ENCODE data around the gene KANSL1.

KANSL1 gene

DNA sequence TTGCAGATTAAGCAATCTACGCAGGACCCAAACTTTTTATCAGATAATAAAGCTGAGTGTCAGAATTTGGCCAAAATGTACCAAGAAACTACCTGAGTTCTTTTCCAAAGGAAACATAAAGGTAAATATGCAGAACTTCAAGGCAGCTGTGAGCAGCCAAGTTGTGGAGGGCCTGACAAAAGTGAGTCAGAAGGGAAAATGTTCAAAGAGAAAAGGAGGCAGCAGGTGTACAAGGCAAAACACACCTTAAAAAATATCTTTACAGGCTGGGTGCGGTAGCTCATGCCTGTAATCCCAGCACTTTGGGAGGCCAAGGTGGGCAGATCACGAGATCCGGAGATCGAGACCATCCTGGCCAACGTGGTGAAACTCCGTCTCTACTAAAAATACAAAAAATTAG, 7.0 kb upstream of the KANSL1 start:
- peaks cover 22% of the 10 kb centered on the region for H3K4me1 ChIP-seq (ENCODE audit: control insufficient read depth, insufficient read depth, low read depth, low read length)
- peaks cover 6% of the 10 kb centered on the region in 2 experiments for H3K36me3 ChIP-seq (ENCODE audit: control insufficient read depth in 1 of 2, insufficient read depth in 2 of 2, low read depth in 1 of 2, low read length in 2 of 2)
- H2AFZ ChIP-seq (ENCODE audit: low read depth, low read length): no peak overlapping the region
- H2BK12ac ChIP-seq (ENCODE audit: low read length in 2 of 2): no peak overlapping the region
- WGBS: 91% methylated on average over 7 of the region's 7 CpGs
- no peaks in the 10 kb centered on the region for H3K27me3 ChIP-seq (ENCODE audit: control insufficient read depth in 1 of 2, insufficient read depth in 1 of 2, low read length in 2 of 2)
- no peak for DNase-seq
- no peak overlapping the region for H3K27ac ChIP-seq (ENCODE audit: low read length, poor library complexity, severe bottlenecking)
- H4K8ac ChIP-seq (ENCODE audit: low read length): no peak overlapping the region
- no peak overlapping the region for H3K4me3 ChIP-seq (ENCODE audit: insufficient read depth in 1 of 2, low read depth in 1 of 2, low read length in 2 of 2)
- no peak overlapping the region for H2BK15ac ChIP-seq (ENCODE audit: low read depth, poor library complexity, severe bottlenecking)
- H3K14ac ChIP-seq (ENCODE audit: low read length in 2 of 2): no peak overlapping the region
- H3K79me1 ChIP-seq (replicated peaks; ENCODE audit: low read length, poor library complexity, severe bottlenecking): peaks cover 29% of the 10 kb centered on the region
- no peak overlapping the region for H3K23ac ChIP-seq (ENCODE audit: low read length in 2 of 2)
- no peaks in the 10 kb centered on the region for H3K9me3 ChIP-seq (ENCODE audit: control insufficient read depth, low read length)
- H3K4me2 ChIP-seq (ENCODE audit: low read length, poor library complexity, severe bottlenecking): no peak overlapping the region
- no peak overlapping the region for H2BK120ac ChIP-seq (ENCODE audit: low read depth, low read length)
- H3K4ac ChIP-seq (ENCODE audit: low read depth in 1 of 2, low read length in 2 of 2): no peak overlapping the region
- H4K91ac ChIP-seq (ENCODE audit: low read length): no peak overlapping the region
- no peak overlapping the region for H3K9ac ChIP-seq (ENCODE audit: low read length)
- H3K18ac ChIP-seq (ENCODE audit: low read depth in 1 of 2, low read length in 2 of 2): no peak overlapping the region
- peak overlapping the region; percentile 16 for H2AK5ac ChIP-seq (ENCODE audit: low read length, severe bottlenecking)
- H2BK5ac ChIP-seq (ENCODE audit: low read depth, low read length, poor library complexity, severe bottlenecking): no peak overlapping the region

GRCh38 chr17:46199379-46199778, 6.2 kb upstream of the KANSL1 start:
- H3K4me3 ChIP-seq (ENCODE audit: insufficient read depth in 1 of 2, low read depth in 1 of 2, low read length in 2 of 2): no peak overlapping the region
- H3K27me3 ChIP-seq (ENCODE audit: control insufficient read depth in 1 of 2, insufficient read depth in 1 of 2, low read length in 2 of 2): no peaks in the 10 kb centered on the region
- no peak for DNase-seq
- H3K9ac ChIP-seq (ENCODE audit: low read length): peak overlapping the region; percentile 19
- peaks cover 3 to 6% of the 10 kb centered on the region in 2 experiments for H3K36me3 ChIP-seq (ENCODE audit: control insufficient read depth in 1 of 2, insufficient read depth in 2 of 2, low read depth in 1 of 2, low read length in 2 of 2)
- H3K4me1 ChIP-seq (ENCODE audit: control insufficient read depth, insufficient read depth, low read depth, low read length): peaks cover 22% of the 10 kb centered on the region
- H4K8ac ChIP-seq (ENCODE audit: low read length): no peak overlapping the region
- H3K27ac ChIP-seq (ENCODE audit: low read length, poor library complexity, severe bottlenecking): peak overlapping the region; percentile 64
- no peak overlapping the region for H4K91ac ChIP-seq (ENCODE audit: low read length)
- H3K9me3 ChIP-seq (ENCODE audit: control insufficient read depth, low read length): no peaks in the 10 kb centered on the region
- H2AK5ac ChIP-seq (ENCODE audit: low read length, severe bottlenecking): no peak overlapping the region
- peaks cover 31% of the 10 kb centered on the region for H3K79me1 ChIP-seq (replicated peaks; ENCODE audit: low read length, poor library complexity, severe bottlenecking)
- H2BK12ac ChIP-seq (ENCODE audit: low read length in 2 of 2): no peak overlapping the region
- no peak overlapping the region for H3K4ac ChIP-seq (ENCODE audit: low read depth in 1 of 2, low read length in 2 of 2)
- H2AFZ ChIP-seq (ENCODE audit: low read depth, low read length): no peak overlapping the region
- no peak overlapping the region for H3K4me2 ChIP-seq (ENCODE audit: low read length, poor library complexity, severe bottlenecking)
- H2BK120ac ChIP-seq (ENCODE audit: low read depth, low read length): no peak overlapping the region
- no peak overlapping the region for H3K18ac ChIP-seq (ENCODE audit: low read depth in 1 of 2, low read length in 2 of 2)
- H3K14ac ChIP-seq (ENCODE audit: low read length in 2 of 2): no peak overlapping the region
- H2BK15ac ChIP-seq (ENCODE audit: low read depth, poor library complexity, severe bottlenecking): no peak overlapping the region
- no peak overlapping the region for H2BK5ac ChIP-seq (ENCODE audit: low read depth, low read length, poor library complexity, severe bottlenecking)
- no peak overlapping the region for H3K23ac ChIP-seq (ENCODE audit: low read length in 2 of 2)

- Histone ChIP-seq H3K14ac (ENCODE audit: low read length in 2 of 2) (no peak overlapping the region), H3K27ac (ENCODE audit: low read length, poor library complexity, severe bottlenecking) (peak overlapping the region; percentile 45), H2BK12ac (ENCODE audit: low read length in 2 of 2) (no peak overlapping the region), H3K4me3 (ENCODE audit: insufficient read depth in 1 of 2, low read depth in 1 of 2, low read length in 2 of 2) (no peak overlapping the region), H2BK120ac (ENCODE audit: low read depth, low read length) (no peak overlapping the region), H2BK15ac (ENCODE audit: low read depth, poor library complexity, severe bottlenecking) (no peak overlapping the region), H3K4me2 (ENCODE audit: low read length, poor library complexity, severe bottlenecking) (no peak overlapping the region), H3K36me3 (ENCODE audit: control insufficient read depth in 1 of 2, insufficient read depth in 2 of 2, low read depth in 1 of 2, low read length in 2 of 2) (peaks cover 3 to 6% of the 10 kb centered on the region in 2 experiments), H2AFZ (ENCODE audit: low read depth, low read length) (no peak overlapping the region), H3K9ac (ENCODE audit: low read length) (no peak overlapping the region), H3K4ac (ENCODE audit: low read depth in 1 of 2, low read length in 2 of 2) (no peak overlapping the region), H4K8ac (ENCODE audit: low read length) (no peak overlapping the region), H3K18ac (ENCODE audit: low read depth in 1 of 2, low read length in 2 of 2) (no peak overlapping the region), H3K79me1 (replicated peaks; ENCODE audit: low read length, poor library complexity, severe bottlenecking) (peaks cover 26% of the 10 kb centered on the region), H2AK5ac (ENCODE audit: low read length, severe bottlenecking) (peak overlapping the region; percentile 56), H3K4me1 (ENCODE audit: control insufficient read depth, insufficient read depth, low read depth, low read length) (peaks cover 23% of the 10 kb centered on the region), H2BK5ac (ENCODE audit: low read depth, low read length, poor library complexity, severe bottlenecking) (no peak overlapping the region), H3K27me3 (ENCODE audit: control insufficient read depth in 1 of 2, insufficient read depth in 1 of 2, low read length in 2 of 2) (no peaks in the 10 kb centered on the region), H3K9me3 (ENCODE audit: control insufficient read depth, low read length) (no peaks in the 10 kb centered on the region), H3K23ac (ENCODE audit: low read length in 2 of 2) (no peak overlapping the region), H4K91ac (ENCODE audit: low read length) (no peak overlapping the region)
- DNase-seq: no peak
- 89% methylated on average over 1 of the region's 1 CpG for WGBS
Observed at GRCh38 chr17:46198233-46198632, 5.0 kb upstream of the KANSL1 start.

- Histone ChIP-seq H3K4me3 (ENCODE audit: insufficient read depth in 1 of 2, low read depth in 1 of 2, low read length in 2 of 2) (no peak overlapping the region), H3K4me2 (ENCODE audit: low read length, poor library complexity, severe bottlenecking) (no peak overlapping the region), H3K27ac (ENCODE audit: low read length, poor library complexity, severe bottlenecking) (no peak overlapping the region), H2AFZ (ENCODE audit: low read depth, low read length) (no peak overlapping the region), H3K9me3 (ENCODE audit: control insufficient read depth, low read length) (no peaks in the 10 kb centered on the region), H2BK5ac (ENCODE audit: low read depth, low read length, poor library complexity, severe bottlenecking) (no peak overlapping the region), H2AK5ac (ENCODE audit: low read length, severe bottlenecking) (no peak overlapping the region), H3K27me3 (ENCODE audit: control insufficient read depth in 1 of 2, insufficient read depth in 1 of 2, low read length in 2 of 2) (no peaks in the 10 kb centered on the region), H3K18ac (ENCODE audit: low read depth in 1 of 2, low read length in 2 of 2) (no peak overlapping the region), H2BK120ac (ENCODE audit: low read depth, low read length) (no peak overlapping the region), H4K8ac (ENCODE audit: low read length) (no peak overlapping the region), H3K9ac (ENCODE audit: low read length) (no peak overlapping the region), H3K4me1 (ENCODE audit: control insufficient read depth, insufficient read depth, low read depth, low read length) (peaks cover 20% of the 10 kb centered on the region), H3K14ac (ENCODE audit: low read length in 2 of 2) (no peak overlapping the region), H3K79me1 (replicated peaks; ENCODE audit: low read length, poor library complexity, severe bottlenecking) (peaks cover 24% of the 10 kb centered on the region), H3K4ac (ENCODE audit: low read depth in 1 of 2, low read length in 2 of 2) (no peak overlapping the region), H3K23ac (ENCODE audit: low read length in 2 of 2) (no peak overlapping the region), H2BK12ac (ENCODE audit: low read length in 2 of 2) (no peak overlapping the region), H4K91ac (ENCODE audit: low read length) (no peak overlapping the region), H2BK15ac (ENCODE audit: low read depth, poor library complexity, severe bottlenecking) (no peak overlapping the region), H3K36me3 (ENCODE audit: control insufficient read depth in 1 of 2, insufficient read depth in 2 of 2, low read depth in 1 of 2, low read length in 2 of 2) (peaks cover 3 to 6% of the 10 kb centered on the region in 2 experiments)
- WGBS: 95% methylated on average over 6 of the region's 6 CpGs
- DNase-seq: no peak
Observed at GRCh38 chr17:46197530-46197929, 4.3 kb upstream of the KANSL1 start.

Measured in mesenchymal stem cell (in vitro differentiated cells and primary cell).